ENCODE measurements around the gene PDZD4.

GRCh38 chrX:153763298-153763932 is 66.9 kb downstream of the PDZD4 start:
- no peak for TF ChIP-seq CEBPB (IDR thresholded peaks at IDR 0.05)
- TF ChIP-seq ZBTB7A (IDR thresholded peaks at IDR 0.05; ENCODE audit: low read depth) = no peak
- no peak for TF ChIP-seq YY1 (IDR thresholded peaks at IDR 0.05; ENCODE audit: low read depth)

Measured in Ishikawa (cell line).